ENCODE measurements around the gene C2. TPM values are rescaled to one million over a fixed set of nuclear protein-coding genes. Genes with fewer than 3 reads are reported as not detected.

Gene C2
- total RNA-seq, 3 donors from 2014 or later: 10.2 to 54.2 (median 15.4) TPM

- no peak overlapping the region for H3K4me3 ChIP-seq
- H3K36me3 ChIP-seq: no peaks in the 10 kb centered on the region
- peaks cover 4 to 6% of the 10 kb centered on the region in 2 donors for H3K4me1 ChIP-seq
- H3K27ac ChIP-seq: no peak overlapping the region
- no peaks in the 10 kb centered on the region for H3K27me3 ChIP-seq
- no peak for DNase-seq (ENCODE audit: low spot score in 2 of 2)
- intact Hi-C loops (cut with DNase I; ENCODE audit: low total_unique reads): no loop called here
- H3K9me3 ChIP-seq: no peaks in the 10 kb centered on the region
- no peak for TF ChIP-seq POLR2AphosphoS5 (IDR thresholded peaks at IDR 0.05)
- no peak for TF ChIP-seq POLR2A (IDR thresholded peaks at IDR 0.05)
- TF ChIP-seq CTCF (IDR thresholded peaks at IDR 0.05): no peak
Observed at GRCh38 chr6:31966506-31966905, 39.0 kb downstream of the C2 start.

GRCh38 chr6:31966997-31967925 lies 39.7 kb downstream of the C2 start:
- no peaks in the 10 kb centered on the region for H3K36me3 ChIP-seq
- H3K27ac ChIP-seq: peak overlapping the region in 1 of 2 donors; percentile 12
- no peak overlapping the region for H3K4me3 ChIP-seq
- H3K9me3 ChIP-seq: no peaks in the 10 kb centered on the region
- no peaks in the 10 kb centered on the region for H3K27me3 ChIP-seq
- no peak for DNase-seq (ENCODE audit: low spot score in 2 of 2)
- intact Hi-C loops (cut with DNase I; ENCODE audit: low total_unique reads): no loop called here
- peaks cover 4 to 6% of the 10 kb centered on the region in 2 donors for H3K4me1 ChIP-seq
- TF ChIP-seq POLR2AphosphoS5 (IDR thresholded peaks at IDR 0.05) (no peak), POLR2A (IDR thresholded peaks at IDR 0.05) (no peak), CTCF (IDR thresholded peaks at IDR 0.05) (no peak)

- intact Hi-C loops (cut with DNase I; ENCODE audit: low total_unique reads): no loop called here
- Histone ChIP-seq H3K27me3 (no peaks in the 10 kb centered on the region), H3K4me3 (no peak overlapping the region), H3K9me3 (no peaks in the 10 kb centered on the region), H3K27ac (peak overlapping the region in 1 of 2 donors; percentile 12), H3K36me3 (no peaks in the 10 kb centered on the region), H3K4me1 (peaks cover 4 to 8% of the 10 kb centered on the region in 2 donors)
- no peak for DNase-seq (ENCODE audit: low spot score in 2 of 2)
- TF ChIP-seq POLR2A (IDR thresholded peaks at IDR 0.05) (no peak), POLR2AphosphoS5 (IDR thresholded peaks at IDR 0.05) (no peak), CTCF (IDR thresholded peaks at IDR 0.05) (no peak)
Observed at GRCh38 chr6:31967926-31968320, 40.4 kb downstream of the C2 start.

- no peaks in the 10 kb centered on the region for H3K36me3 ChIP-seq
- no peaks in the 10 kb centered on the region for H3K27me3 ChIP-seq
- no peak for DNase-seq (ENCODE audit: low spot score in 2 of 2)
- TF ChIP-seq POLR2AphosphoS5 (IDR thresholded peaks at IDR 0.05): no peak
- TF ChIP-seq POLR2A (IDR thresholded peaks at IDR 0.05): no peak
- no peak for TF ChIP-seq CTCF (IDR thresholded peaks at IDR 0.05)
- intact Hi-C loops (cut with DNase I; ENCODE audit: low total_unique reads): no loop called here
- H3K4me3 ChIP-seq: no peak overlapping the region
- peaks cover 8 to 12% of the 10 kb centered on the region in 2 donors for H3K4me1 ChIP-seq
- peak overlapping the region in 1 of 2 donors; percentile 12 for H3K27ac ChIP-seq
- H3K9me3 ChIP-seq: no peaks in the 10 kb centered on the region
Observed at GRCh38 chr6:31968326-31968725, 40.8 kb downstream of the C2 start.
